HepG2 (cell line): ENCODE data around the gene DHX16. TPM values are rescaled to one million over a fixed set of nuclear protein-coding genes. Genes with fewer than 3 reads are reported as not detected.

Source experiments
- CTCF ChIP-seq: sonication (generic); formaldehyde crosslinking; IDR thresholded peaks from 2 replicates; pipeline ENCODE4 v1.5.0; 2020; ENCODE audit warnings: mild to moderate bottlenecking, missing genetic modification reagents, moderate library complexity
- ELK4 ChIP-seq: sonication (generic); formaldehyde crosslinking; IDR thresholded peaks from 2 replicates; pipeline ENCODE4 v1.9.0; 2021; ENCODE audit warnings: missing genetic modification reagents, borderline replicate concordance
- MAF1 ChIP-seq: sonication (generic); formaldehyde crosslinking; IDR thresholded peaks from 2 replicates; pipeline ENCODE4 v1.5.0; 2020; ENCODE audit warnings: missing genetic modification reagents, borderline replicate concordance
- MED8 ChIP-seq: sonication (generic); formaldehyde crosslinking; IDR thresholded peaks from 2 replicates; pipeline ENCODE4 v1.8.1; 2023; ENCODE audit warnings: mild to moderate bottlenecking, missing genetic modification reagents; ENCODE audit not compliant: insufficient replicate concordance
- MTA1 ChIP-seq: sonication (generic); formaldehyde crosslinking; IDR thresholded peaks from 2 replicates; pipeline ENCODE4 v1.4.0; 2020; ENCODE audit warnings: missing genetic modification reagents, mild to moderate bottlenecking, borderline replicate concordance
- SMARCE1 ChIP-seq: fragments of 450-650 bp; IDR thresholded peaks from 2 replicates; pipeline ENCODE4 v1.6.1; 2017; ENCODE audit warnings: borderline replicate concordance
- SUZ12 ChIP-seq: fragments of 150-350 bp; IDR thresholded peaks from 2 replicates; pipeline ENCODE4 v1.6.1; 2014; ENCODE audit warnings: low read depth, low read length
- TBL1XR1 ChIP-seq: fragments of 150-350 bp; IDR thresholded peaks from 2 replicates; pipeline ENCODE4 v1.6.1; 2014; ENCODE audit warnings: borderline replicate concordance, low read length; ENCODE audit not compliant: partially characterized antibody
- TBX2 ChIP-seq: sonication (generic); formaldehyde crosslinking; IDR thresholded peaks from 2 replicates; pipeline ENCODE4 v1.5.0; 2020; ENCODE audit warnings: missing genetic modification reagents, mild to moderate bottlenecking, borderline replicate concordance
- ZBTB21 ChIP-seq: sonication (generic); formaldehyde crosslinking; IDR thresholded peaks from 2 replicates; pipeline ENCODE4 v1.4.0; 2020; ENCODE audit warnings: missing genetic modification reagents
- ZHX2 ChIP-seq, 2 experiments: sonication (generic) in 1 of 2; formaldehyde crosslinking in 1 of 2; IDR thresholded peaks; 2 replicates each; pipeline versions ENCODE4 v1.6.1 to v1.9.0; 2014 to 2022; ENCODE audit warnings: antibody characterized with exemption in 1 of 2, borderline replicate concordance in 1 of 2, inconsistent platforms in 1 of 2, low read depth in 1 of 2, missing genetic modification reagents in 1 of 2
- ZNF577 ChIP-seq: sonication (generic); formaldehyde crosslinking; IDR thresholded peaks from 2 replicates; pipeline ENCODE4 v1.4.0; 2020; ENCODE audit warnings: mild to moderate bottlenecking, low read depth, missing genetic modification reagents, borderline replicate concordance
- ZNF704 ChIP-seq: sonication (generic); formaldehyde crosslinking; IDR thresholded peaks from 2 replicates; pipeline ENCODE4 v1.8.1; 2023; ENCODE audit warnings: mild to moderate bottlenecking, inconsistent platforms, moderate library complexity, missing genetic modification reagents, borderline replicate concordance
- polyA plus RNA-seq, 8 experiments: library from polyadenylated mRNA; depleted of rRNA in 3 of 8; stranded (reverse) in 7 of 8; unstranded in 1 of 8; fragments of >200 nt; fragmentation: Illumina TruSeq in 4 of 8; extraction: Trizol in 4 of 8; gene quantifications; 2 replicates each; pipeline versions ENCODE4 v1.2.1 to v1.2.3, GENCODE V29; 2011 to 2016; ENCODE audit warnings: low read depth in 4 of 8, missing spikeins in 1 of 8, mixed read lengths in 1 of 8; ENCODE audit not compliant: insufficient read depth in 1 of 8
- total RNA-seq, 5 experiments: library from RNA; depleted of rRNA; stranded (reverse); fragments of >200 nt; fragmentation: Illumina TruSeq; extraction: Trizol; gene quantifications; 2 replicates each; pipeline ENCODE4 v1.2.3, GENCODE V29; 2016; ENCODE audit warnings: low read depth in 1 of 5

Gene DHX16
- total and polyA plus RNA-seq, 2 of the 13 experiments (the other 11 are each of a cell fraction or from before 2014, with no cell fraction given): 57.0 to 58.5 TPM

GRCh38 chr6:30670760-30671527 is 1.9 kb downstream of the DHX16 start (continued):
- TF ChIP-seq ELK4: no peak
- no peak for TF ChIP-seq SUZ12
- peak; percentile 69 for TF ChIP-seq CTCF (CRISPR knock-in tag)
- TF ChIP-seq ZNF704 (CRISPR knock-in tag): 0 out of 2 replicates have a peak, but pooled peaks have one; percentile 35
- no peak for TF ChIP-seq ZNF577
- no peak for TF ChIP-seq SMARCE1
- no peak for TF ChIP-seq MED8 (CRISPR knock-in tag)
- no peak for TF ChIP-seq MTA1 (CRISPR knock-in tag)
- TF ChIP-seq MAF1: no peak
- 0 out of 2 replicates have a peak, but pooled peaks have one; percentile 14 for TF ChIP-seq TBX2
- TF ChIP-seq TBL1XR1: no peak
- TF ChIP-seq ZHX2 (IDR thresholded peaks at IDR 0.05; ENCODE audit: low read depth): no peak
- TF ChIP-seq ZHX2 (CRISPR knock-in tag; IDR thresholded peaks at IDR 0.05; ENCODE audit: borderline replicate concordance): no peak
- TF ChIP-seq ZBTB21: no peak
